Fibroblast of mammary gland (primary cell): ENCODE measurements around the gene TRPV2.
A peak's percentile ranks its signal among the peaks of the same experiment; 100 is the strongest.

Experiments used
- DNase-seq: peaks from one replicate; pipeline ENCODE4 v3.0.0-alpha.2; 2010; ENCODE audit warnings: low read depth
- H3K4me3 ChIP-seq: 2 replicates; pipeline ENCODE4 v1.5.1; 2011; ENCODE audit warnings: low read depth, mild to moderate bottlenecking, low read length, moderate library complexity; ENCODE audit not compliant: control insufficient read depth
- CTCF ChIP-seq: conservative IDR thresholded peaks from 2 replicates; pipeline ENCODE4 v1.5.1; 2011; ENCODE audit warnings: low read depth, low read length, inconsistent platforms; ENCODE audit not compliant: control insufficient read depth, insufficient read depth

The TRPV2 gene

GRCh38 chr17:16418685-16419068 is 3.3 kb downstream of the TRPV2 start:
- H3K4me3 ChIP-seq = no peak overlapping the region
- no peak for TF ChIP-seq CTCF
- DNase-seq = no peak

- peak; percentile 95 for DNase-seq
- no peak for TF ChIP-seq CTCF
- H3K4me3 ChIP-seq = peak overlapping the region; percentile 7
Observed at GRCh38 chr17:16419074-16419928, 3.9 kb downstream of the TRPV2 start.

DNA sequence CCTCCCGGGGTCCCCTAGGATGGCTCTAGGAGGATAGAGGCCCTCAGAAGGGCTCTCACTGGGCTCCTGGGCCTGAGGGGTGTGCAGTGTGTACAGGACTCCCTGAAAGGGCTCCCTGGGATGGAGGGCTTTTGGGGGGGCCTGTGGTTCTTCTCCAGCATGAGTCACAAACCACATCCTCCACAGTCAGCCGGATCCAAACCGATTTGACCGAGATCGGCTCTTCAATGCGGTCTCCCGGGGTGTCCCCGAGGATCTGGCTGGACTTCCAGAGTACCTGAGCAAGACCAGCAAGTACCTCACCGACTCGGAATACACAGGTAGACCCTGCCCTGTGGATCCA is 4.5 kb downstream of the TRPV2 start:
- DNase-seq = peak; percentile 87
- peak overlapping the region; percentile 6 for H3K4me3 ChIP-seq
- no peak for TF ChIP-seq CTCF

- no peak overlapping the region for H3K4me3 ChIP-seq
- no peak for DNase-seq
- no peak for TF ChIP-seq CTCF
Observed at GRCh38 chr17:16422416-16422815, 7.0 kb downstream of the TRPV2 start.

GRCh38 chr17:16423226-16423872 is 8.0 kb downstream of the TRPV2 start:
- DNase-seq = no peak

GRCh38 chr17:16425202-16425601 is 9.8 kb downstream of the TRPV2 start:
- no peak overlapping the region for H3K4me3 ChIP-seq
- DNase-seq = no peak
- no peak for TF ChIP-seq CTCF

More at GRCh38 chr17:16423226-16423872, 8.0 kb downstream of the TRPV2 start:
- no peak for TF ChIP-seq CTCF
- H3K4me3 ChIP-seq = no peak overlapping the region
